Epithelial cell of esophagus (primary cell): Measurements from ENCODE around the gene ZNF615.
"Not testable (repeated sequence)": the region's sequence is repeated elsewhere in the genome, so short reads cannot be mapped to it uniquely, and the experiment has no call there.

Experiments used
- DNase-seq: peaks from one replicate; pipeline ENCODE4 v3.0.0; 2010; ENCODE audit warnings: low read depth
- H3K4me3 ChIP-seq: 2 replicates; pipeline ENCODE4 v1.5.1; 2011; ENCODE audit warnings: mild to moderate bottlenecking, low read length, control low read depth
- CTCF ChIP-seq: IDR thresholded peaks from 2 replicates; pipeline ENCODE4 v1.5.1; 2011; ENCODE audit warnings: low read depth, mild to moderate bottlenecking, low read length, control low read depth, inconsistent platforms; ENCODE audit not compliant: insufficient read depth; ENCODE audit errors: missing control alignments

Gene ZNF615

GRCh38 chr19:51994048-51994644 is 13.9 kb downstream of the ZNF615 start:
- DNase-seq: no peak
- no peak overlapping the region for H3K4me3 ChIP-seq
- no peak for TF ChIP-seq CTCF

- no peak overlapping the region for H3K4me3 ChIP-seq
- no peak for TF ChIP-seq CTCF
- DNase-seq: no peak
These were observed 14.6 kb downstream of the ZNF615 start for GRCh38 chr19:51993422-51993821.

- DNase-seq: peak; percentile 97
- TF ChIP-seq CTCF: no peak
- peak within 1 kb of the TSS; percentile 99 for H3K4me3 ChIP-seq
These were observed 21.4 kb downstream of the ZNF615 start, which contains the start of gene ZNF350 for GRCh38 chr19:51986309-51987291. TSS of gene ZNF350 (minus strand) at chr19:51986840. CDS start at chr19:51974360, 12,480 bp downstream.

- TF ChIP-seq CTCF: no peak
- no peak overlapping the region for H3K4me3 ChIP-seq
- no peak for DNase-seq
These were observed 24.6 kb downstream of the ZNF615 start for GRCh38 chr19:51983361-51983760.

- DNase-seq: peak; percentile 13
- not testable (repeated sequence) for H3K4me3 ChIP-seq
These were observed 27.1 kb downstream of the ZNF615 start for GRCh38 chr19:51980926-51981325.

- no peak overlapping the region for H3K4me3 ChIP-seq
- DNase-seq: peak; percentile 61
- TF ChIP-seq CTCF: no peak
These were observed 27.8 kb downstream of the ZNF615 start for GRCh38 chr19:51980116-51980736.

GRCh38 chr19:51978882-51979281 is 29.1 kb downstream of the ZNF615 start:
- no peak for DNase-seq
- no peak overlapping the region for H3K4me3 ChIP-seq

More at GRCh38 chr19:51978882-51979281, 29.1 kb downstream of the ZNF615 start:
- no peak for TF ChIP-seq CTCF
